ENCODE data around the gene S100A8. TPM values are rescaled to one million over a fixed set of nuclear protein-coding genes. Genes with fewer than 3 reads are reported as not detected.

Gene S100A8
- total RNA-seq, 1 experiment from 2014 or later, result not detected

DNA sequence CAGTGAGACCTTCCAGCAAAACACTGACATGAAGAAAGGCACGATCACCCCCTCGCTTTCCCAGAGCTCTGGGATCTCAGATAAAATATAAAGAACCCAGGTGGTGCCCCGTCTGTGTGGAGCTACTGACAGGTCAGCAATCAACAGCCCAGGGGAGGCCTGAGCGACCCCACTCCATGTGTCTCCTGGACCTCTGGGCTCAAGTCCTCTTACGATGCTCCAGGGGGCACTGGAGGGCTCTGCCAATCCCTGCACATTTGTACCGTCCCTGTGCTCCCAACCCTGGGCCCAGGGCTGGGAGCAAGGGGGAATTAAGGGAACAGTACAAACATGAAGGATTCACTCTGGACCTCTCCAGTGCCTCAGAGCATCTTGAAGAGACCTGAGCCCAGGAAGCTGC, 37.9 kb upstream of the S100A8 start:
- Mint-ChIP-seq H3K4me3 (ENCODE audit: low read depth, unreplicated experiment) (no peak overlapping the region), H3K9me3 (ENCODE audit: low read depth, unreplicated experiment) (no peaks in the 10 kb centered on the region), H3K27me3 (ENCODE audit: unreplicated experiment) (peaks cover 100% of the 10 kb centered on the region), H3K36me3 (ENCODE audit: insufficient read depth, unreplicated experiment) (no peaks in the 10 kb centered on the region), H3K4me1 (ENCODE audit: low read depth, unreplicated experiment) (no peaks in the 10 kb centered on the region), H3K27ac (ENCODE audit: unreplicated experiment) (no peak overlapping the region)
- CTCF ChIA-PET, result interaction anchor here (0.5 kb wide), 1 partner anchor 18 kb away, joined by 5 read pairs; no protein-coding TSS in a partner anchor
- intact Hi-C loops (cut with micrococcal nuclease; ENCODE audit: unreplicated experiment), result no loop called here
- DNase-seq, result no peak
- BruUV-seq (replicated peaks), result no TSS peak
- TF ChIP-seq, protein P1, sequence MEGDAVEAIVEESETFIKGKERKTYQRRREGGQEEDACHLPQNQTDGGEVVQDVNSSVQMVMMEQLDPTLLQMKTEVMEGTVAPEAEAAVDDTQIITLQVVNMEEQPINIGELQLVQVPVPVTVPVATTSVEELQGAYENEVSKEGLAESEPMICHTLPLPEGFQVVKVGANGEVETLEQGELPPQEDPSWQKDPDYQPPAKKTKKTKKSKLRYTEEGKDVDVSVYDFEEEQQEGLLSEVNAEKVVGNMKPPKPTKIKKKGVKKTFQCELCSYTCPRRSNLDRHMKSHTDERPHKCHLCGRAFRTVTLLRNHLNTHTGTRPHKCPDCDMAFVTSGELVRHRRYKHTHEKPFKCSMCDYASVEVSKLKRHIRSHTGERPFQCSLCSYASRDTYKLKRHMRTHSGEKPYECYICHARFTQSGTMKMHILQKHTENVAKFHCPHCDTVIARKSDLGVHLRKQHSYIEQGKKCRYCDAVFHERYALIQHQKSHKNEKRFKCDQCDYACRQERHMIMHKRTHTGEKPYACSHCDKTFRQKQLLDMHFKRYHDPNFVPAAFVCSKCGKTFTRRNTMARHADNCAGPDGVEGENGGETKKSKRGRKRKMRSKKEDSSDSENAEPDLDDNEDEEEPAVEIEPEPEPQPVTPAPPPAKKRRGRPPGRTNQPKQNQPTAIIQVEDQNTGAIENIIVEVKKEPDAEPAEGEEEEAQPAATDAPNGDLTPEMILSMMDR (IDR thresholded peaks at IDR 0.05; ENCODE audit: unreplicated experiment), result no peak

DNA sequence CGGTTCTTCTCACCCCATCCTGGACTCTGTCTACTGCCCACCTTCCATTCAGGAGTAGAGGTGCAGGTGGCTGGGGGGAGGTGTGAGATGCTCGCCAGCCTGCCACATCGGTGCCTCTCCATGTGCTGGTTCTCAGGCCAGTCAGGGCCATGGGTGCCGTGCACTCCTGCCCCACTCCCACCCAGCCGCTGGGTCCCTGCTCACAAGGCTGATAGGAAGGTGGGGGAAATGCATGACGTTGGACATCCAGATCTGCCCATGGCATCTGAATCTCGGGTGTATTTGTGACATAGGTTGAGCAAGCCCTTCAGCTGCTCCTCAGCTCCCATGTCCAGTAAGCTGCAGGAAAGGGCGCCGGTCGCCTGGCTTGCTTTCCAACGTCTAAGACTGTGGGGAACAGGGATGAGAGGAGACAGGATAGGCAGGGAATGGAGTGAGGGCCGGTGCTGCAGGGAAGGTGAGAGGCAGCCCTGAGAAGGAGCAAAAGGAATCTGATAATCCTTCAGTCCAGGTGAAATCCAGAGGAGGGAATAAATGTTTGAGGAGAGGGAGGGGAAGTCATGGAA, 37.3 kb upstream of the S100A8 start:
- Mint-ChIP-seq H3K4me3 (ENCODE audit: low read depth, unreplicated experiment) (no peak overlapping the region), H3K9me3 (ENCODE audit: low read depth, unreplicated experiment) (no peaks in the 10 kb centered on the region), H3K4me1 (ENCODE audit: low read depth, unreplicated experiment) (no peaks in the 10 kb centered on the region), H3K27ac (ENCODE audit: unreplicated experiment) (no peak overlapping the region), H3K27me3 (ENCODE audit: unreplicated experiment) (peaks cover 96% of the 10 kb centered on the region), H3K36me3 (ENCODE audit: insufficient read depth, unreplicated experiment) (no peaks in the 10 kb centered on the region)
- TF ChIP-seq, protein P1 (IDR thresholded peaks at IDR 0.05; ENCODE audit: unreplicated experiment), result no peak
- DNase-seq, result no peak
- intact Hi-C loops (cut with micrococcal nuclease; ENCODE audit: unreplicated experiment), result no loop called here
- CTCF ChIA-PET, result interaction anchor here (0.5 kb wide), 1 partner anchor 18 kb away, joined by 5 read pairs; no protein-coding TSS in a partner anchor
- BruUV-seq (replicated peaks), result no TSS peak

DNA sequence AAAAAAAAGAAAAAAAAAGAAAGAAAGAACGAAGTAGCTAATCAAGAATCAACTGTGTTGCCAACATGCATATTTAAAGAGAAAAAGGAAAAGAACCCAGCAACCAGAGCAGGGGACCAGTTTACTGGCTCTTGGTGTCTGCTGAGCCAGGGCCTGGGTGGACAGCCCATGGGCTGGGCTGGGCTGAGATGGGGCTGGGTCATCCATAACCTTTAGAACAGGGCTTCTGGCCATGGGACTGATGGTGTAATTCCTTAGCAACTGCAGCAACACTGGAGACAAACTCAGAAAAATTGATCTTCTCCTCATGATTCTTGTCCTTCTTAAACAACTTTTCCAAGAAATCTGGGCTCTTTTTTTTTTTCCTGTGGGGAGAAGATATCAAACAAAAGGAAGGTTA, 35.9 kb upstream of the S100A8 start:
- H3K4me1 Mint-ChIP-seq (ENCODE audit: low read depth, unreplicated experiment), result no peaks in the 10 kb centered on the region
- no peaks in the 10 kb centered on the region for H3K36me3 Mint-ChIP-seq (ENCODE audit: insufficient read depth, unreplicated experiment)
- DNase-seq, result no peak
- TF ChIP-seq, protein P1 (IDR thresholded peaks at IDR 0.05; ENCODE audit: unreplicated experiment), result no peak
- intact Hi-C loops (cut with micrococcal nuclease; ENCODE audit: unreplicated experiment), result no loop called here
- no peak overlapping the region for H3K27ac Mint-ChIP-seq (ENCODE audit: unreplicated experiment)
- H3K27me3 Mint-ChIP-seq (ENCODE audit: unreplicated experiment), result peaks cover 82% of the 10 kb centered on the region
- CTCF ChIA-PET, result no interaction called here
- no peak overlapping the region for H3K4me3 Mint-ChIP-seq (ENCODE audit: low read depth, unreplicated experiment)
- no peaks in the 10 kb centered on the region for H3K9me3 Mint-ChIP-seq (ENCODE audit: low read depth, unreplicated experiment)
- BruUV-seq (replicated peaks), result no TSS peak

DNA sequence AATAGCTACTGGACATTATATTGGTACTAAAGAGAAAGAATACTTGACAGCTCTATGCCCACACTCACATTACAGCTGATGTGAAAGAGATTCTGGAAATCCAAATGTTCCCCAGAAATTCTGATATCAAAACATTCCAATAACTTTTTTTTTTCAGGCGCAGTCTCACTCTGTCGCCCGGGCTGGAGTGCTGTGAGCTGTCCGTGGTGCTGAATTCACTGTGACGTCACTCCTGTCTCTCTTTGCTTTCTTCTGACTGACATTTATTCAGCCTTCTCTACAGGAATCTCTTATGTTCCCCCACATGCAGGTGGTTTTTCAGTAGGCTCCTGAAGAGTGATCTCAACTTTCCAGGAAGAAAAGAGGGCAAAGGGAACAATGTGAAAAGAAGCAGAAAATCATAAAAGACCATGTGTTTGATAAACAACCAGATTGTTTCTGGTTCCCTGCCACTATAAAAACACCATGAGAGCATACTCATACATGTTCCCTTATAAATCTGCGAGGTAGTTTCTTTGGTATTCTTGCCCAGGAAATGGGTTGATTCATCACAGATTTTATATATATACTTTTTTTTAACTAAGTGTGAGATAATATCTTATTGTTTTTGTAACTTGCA, 31.7 kb upstream of the S100A8 start:
- Mint-ChIP-seq H3K27ac (ENCODE audit: unreplicated experiment) (no peak overlapping the region), H3K27me3 (ENCODE audit: unreplicated experiment) (peaks cover 82% of the 10 kb centered on the region), H3K9me3 (ENCODE audit: low read depth, unreplicated experiment) (no peaks in the 10 kb centered on the region), H3K36me3 (ENCODE audit: insufficient read depth, unreplicated experiment) (no peaks in the 10 kb centered on the region), H3K4me3 (ENCODE audit: low read depth, unreplicated experiment) (no peak overlapping the region), H3K4me1 (ENCODE audit: low read depth, unreplicated experiment) (no peaks in the 10 kb centered on the region)
- TF ChIP-seq, protein P1 (IDR thresholded peaks at IDR 0.05; ENCODE audit: unreplicated experiment), result no peak
- DNase-seq, result peak; percentile 81
- BruUV-seq (replicated peaks), result no TSS peak
- CTCF ChIA-PET, result interaction anchor here (0.7 kb wide), 1 partner anchor 205 kb away, joined by 3 read pairs; no protein-coding TSS in a partner anchor
- intact Hi-C loops (cut with micrococcal nuclease; ENCODE audit: unreplicated experiment), result loop anchor here (2.0 kb wide), 1 partner anchor 30 kb away; no protein-coding TSS in a partner anchor
